SK-N-SH treated with all-trans-retinoic acid at 6 μM for 48 hours (cell line): Measurements from ENCODE around the gene RUBCNL.

ENCODE experiments used
- ATAC-seq: fragments of 200-7000 bp; cut with Tn5 transposase; 3 replicates; pipeline ENCODE4 v1.9.1; 2020; ENCODE audit warnings: mild to moderate bottlenecking, moderate library complexity
- ARNTL ChIP-seq: fragments of 450-650 bp; formaldehyde crosslinking; IDR thresholded peaks from 2 replicates; pipeline ENCODE4 v1.5.0; 2020; ENCODE audit warnings: low read depth, mild to moderate bottlenecking, moderate library complexity, borderline replicate concordance
- BACH2 ChIP-seq: fragments of 250-450 bp; sonication (Bioruptor Pico); IDR thresholded peaks from 2 replicates; pipeline ENCODE4 v1.9.0; 2021; ENCODE audit warnings: mild to moderate bottlenecking, borderline replicate concordance
- CREB5 ChIP-seq: fragments of 250-450 bp; sonication (Bioruptor Pico); IDR thresholded peaks from 2 replicates; pipeline ENCODE4 v1.5.1; 2020; ENCODE audit warnings: low read depth, mild to moderate bottlenecking, moderate library complexity
- CSDC2 ChIP-seq: fragments of 250-450 bp; sonication (Bioruptor Pico); IDR thresholded peaks from 2 replicates; pipeline ENCODE4 v1.5.0; 2020; ENCODE audit warnings: mild to moderate bottlenecking, moderate library complexity
- CSRNP3 ChIP-seq: fragments of 250-450 bp; sonication (Bioruptor Pico); IDR thresholded peaks from 2 replicates; pipeline ENCODE4 v1.5.1; 2021; ENCODE audit warnings: mild to moderate bottlenecking, moderate library complexity
- ESRRG ChIP-seq: fragments of 250-450 bp; sonication (Bioruptor Pico); IDR thresholded peaks from 2 replicates; pipeline ENCODE4 v1.6.1; 2021; ENCODE audit warnings: mild to moderate bottlenecking
- GLIS3 ChIP-seq: fragments of 250-450 bp; sonication (Bioruptor Pico); IDR thresholded peaks from 2 replicates; pipeline ENCODE4 v1.5.0; 2020; ENCODE audit warnings: mild to moderate bottlenecking, moderate library complexity
- ISL1 ChIP-seq: fragments of 250-450 bp; sonication (Bioruptor Pico); IDR thresholded peaks from 2 replicates; pipeline ENCODE4 v2.1.2; 2022; ENCODE audit warnings: mild to moderate bottlenecking, moderate library complexity
- OSR1 ChIP-seq: fragments of 250-450 bp; sonication (Bioruptor Pico); IDR thresholded peaks from 2 replicates; pipeline ENCODE4 v1.8.0; 2022; ENCODE audit warnings: moderate library complexity, mild to moderate bottlenecking, inconsistent platforms
- PATZ1 ChIP-seq: fragments of 250-450 bp; sonication (Bioruptor Pico); IDR thresholded peaks from 2 replicates; pipeline ENCODE4 v1.8.0; 2020; ENCODE audit warnings: mild to moderate bottlenecking, moderate library complexity, borderline replicate concordance
- POU6F1 ChIP-seq: fragments of 250-450 bp; sonication (Bioruptor Pico); IDR thresholded peaks from 2 replicates; pipeline ENCODE4 v1.8.0; 2021; ENCODE audit warnings: low read depth, mild to moderate bottlenecking, moderate library complexity, borderline replicate concordance
- PPARA ChIP-seq: fragments of 250-450 bp; sonication (Bioruptor Pico); IDR thresholded peaks from 2 replicates; pipeline ENCODE4 v1.5.0; 2020; ENCODE audit warnings: mild to moderate bottlenecking, borderline replicate concordance
- RARB ChIP-seq: fragments of 250-450 bp; sonication (Bioruptor Pico); IDR thresholded peaks from 2 replicates; pipeline ENCODE4 v1.8.0; 2021; ENCODE audit warnings: mild to moderate bottlenecking, moderate library complexity
- SNAI2 ChIP-seq: fragments of 250-450 bp; sonication (Bioruptor Pico); IDR thresholded peaks from 2 replicates; pipeline ENCODE4 v1.5.0; 2020; ENCODE audit warnings: mild to moderate bottlenecking, moderate library complexity
- TCF4 ChIP-seq: fragments of 250-450 bp; sonication (Bioruptor Pico); IDR thresholded peaks from 2 replicates; pipeline ENCODE4 v1.8.0; 2021; ENCODE audit warnings: mild to moderate bottlenecking, moderate library complexity, borderline replicate concordance
- TOX ChIP-seq: fragments of 250-450 bp; sonication (Bioruptor Pico); IDR thresholded peaks from 2 replicates; pipeline ENCODE4 v1.8.0; 2021; ENCODE audit warnings: mild to moderate bottlenecking, moderate library complexity, borderline replicate concordance
- ZC3H10 ChIP-seq: fragments of 250-450 bp; sonication (Bioruptor Pico); IDR thresholded peaks from 2 replicates; pipeline ENCODE4 v1.5.1; 2021; ENCODE audit warnings: mild to moderate bottlenecking, moderate library complexity
- ZFP3 ChIP-seq: fragments of 250-450 bp; sonication (Bioruptor Pico); IDR thresholded peaks from 2 replicates; pipeline ENCODE4 v1.5.0; 2020; ENCODE audit warnings: mild to moderate bottlenecking, moderate library complexity
- ZFP30 ChIP-seq: fragments of 450-650 bp; formaldehyde crosslinking; IDR thresholded peaks from 2 replicates; pipeline ENCODE4 v1.5.0; 2022; ENCODE audit warnings: mild to moderate bottlenecking, moderate library complexity
- ZNF565 ChIP-seq: fragments of 450-650 bp; formaldehyde crosslinking; conservative IDR thresholded peaks from 2 replicates; pipeline ENCODE4 v1.5.0; 2020; ENCODE audit warnings: low read depth, mild to moderate bottlenecking, moderate library complexity
- ZNF70 ChIP-seq: fragments of 450-650 bp; formaldehyde crosslinking; IDR thresholded peaks from 2 replicates; pipeline ENCODE4 v1.5.0; 2020; ENCODE audit warnings: mild to moderate bottlenecking, moderate library complexity
- ZNF8 ChIP-seq: fragments of 450-650 bp; formaldehyde crosslinking; IDR thresholded peaks from 2 replicates; pipeline ENCODE4 v1.5.0; 2020; ENCODE audit warnings: mild to moderate bottlenecking, moderate library complexity

The RUBCNL gene

GRCh38 chr13:46403851-46404732 is 17.0 kb upstream of the RUBCNL start:
- ATAC-seq, result no peak
- TF ChIP-seq SNAI2 (CRISPR knock-in tag), result no peak
- TF ChIP-seq POU6F1 (CRISPR knock-in tag), result no peak
- no peak for TF ChIP-seq ZC3H10 (CRISPR knock-in tag)
- TF ChIP-seq ZNF70 (CRISPR knock-in tag), result no peak
- no peak for TF ChIP-seq CSRNP3
- TF ChIP-seq OSR1 (CRISPR knock-in tag), result no peak
- no peak for TF ChIP-seq BACH2 (CRISPR knock-in tag)
- TF ChIP-seq CSDC2 (CRISPR knock-in tag), result no peak
- no peak for TF ChIP-seq ZNF8 (CRISPR knock-in tag)
- no peak for TF ChIP-seq RARB
- no peak for TF ChIP-seq ESRRG (CRISPR knock-in tag)
- TF ChIP-seq PATZ1 (CRISPR knock-in tag), result no peak
- no peak for TF ChIP-seq PPARA
- no peak for TF ChIP-seq TCF4 (CRISPR knock-in tag)
- no peak for TF ChIP-seq ZNF565 (CRISPR knock-in tag)
- TF ChIP-seq, all 23 proteins: peak for 0

- TF ChIP-seq CREB5 (CRISPR knock-in tag) (no peak), ZFP30 (CRISPR knock-in tag) (no peak), SNAI2 (CRISPR knock-in tag) (no peak), ZFP3 (CRISPR knock-in tag) (no peak), OSR1 (CRISPR knock-in tag) (no peak), ESRRG (CRISPR knock-in tag) (no peak), ISL1 (no peak)
- TF ChIP-seq, all 23 proteins: peak for 0
- no peak for ATAC-seq
These were observed 15.1 kb upstream of the RUBCNL start for GRCh38 chr13:46402178-46402577.

- no peak for ATAC-seq
- TF ChIP-seq ZFP30 (CRISPR knock-in tag), result no peak
- no peak for TF ChIP-seq ZNF70 (CRISPR knock-in tag)
- no peak for TF ChIP-seq ISL1
- TF ChIP-seq POU6F1 (CRISPR knock-in tag), result no peak
- TF ChIP-seq OSR1 (CRISPR knock-in tag), result no peak
- no peak for TF ChIP-seq ZFP3 (CRISPR knock-in tag)
- no peak for TF ChIP-seq CSDC2 (CRISPR knock-in tag)
- no peak for TF ChIP-seq RARB
- no peak for TF ChIP-seq ZC3H10 (CRISPR knock-in tag)
- TF ChIP-seq BACH2 (CRISPR knock-in tag), result no peak
- TF ChIP-seq CSRNP3, result no peak
- TF ChIP-seq ZNF8 (CRISPR knock-in tag), result no peak
- TF ChIP-seq PATZ1 (CRISPR knock-in tag), result no peak
- no peak for TF ChIP-seq SNAI2 (CRISPR knock-in tag)
- no peak for TF ChIP-seq TOX (CRISPR knock-in tag)
- no peak for TF ChIP-seq GLIS3 (CRISPR knock-in tag)
- no peak for TF ChIP-seq ARNTL (CRISPR knock-in tag)
- no peak for TF ChIP-seq CREB5 (CRISPR knock-in tag)
- TF ChIP-seq PPARA, result no peak
- TF ChIP-seq, all 23 proteins: peak for 0
These were observed 14.4 kb upstream of the RUBCNL start for GRCh38 chr13:46401432-46401831.
